RKO (cell line): Measurements from ENCODE around the gene MPDZ.

Experiments used
- DNase-seq: peaks from one replicate; pipeline ENCODE4 v3.0.0-alpha.2; 2016; ENCODE audit warnings: low spot score

Gene MPDZ

GRCh38 chr9:13082796-13083195 is 196.7 kb downstream of the MPDZ start:
- no peak for DNase-seq

GRCh38 chr9:13078164-13078563 is 201.3 kb downstream of the MPDZ start:
- DNase-seq = peak; percentile 26

GRCh38 chr9:13076616-13077015 is 202.9 kb downstream of the MPDZ start:
- no peak for DNase-seq

- no peak for DNase-seq
Measured at GRCh38 chr9:13071921-13072320, 207.6 kb downstream of the MPDZ start.

- no peak for DNase-seq
Measured at GRCh38 chr9:13070612-13071595, 208.6 kb downstream of the MPDZ start.

GRCh38 chr9:13069498-13069897 is 210.0 kb downstream of the MPDZ start:
- DNase-seq = no peak

GRCh38 chr9:13064676-13065075 is 214.8 kb downstream of the MPDZ start:
- no peak for DNase-seq

GRCh38 chr9:13063880-13064459 is 215.5 kb downstream of the MPDZ start:
- no peak for DNase-seq

- no peak for DNase-seq
Measured at GRCh38 chr9:13061390-13061789, 218.1 kb downstream of the MPDZ start.
